OCI-LY1 (cell line): Measurements from ENCODE around the gene NUP210L.
"Not testable (repeated sequence)": the region's sequence is repeated elsewhere in the genome, so short reads cannot be mapped to it uniquely, and the experiment has no call there.

Source experiments
- H2AFZ ChIP-seq: fragments of 200-600 bp; sonication (generic), shearing (Covaris generic); 2 replicates; pipeline ENCODE4 v1.6.0; 2014; ENCODE audit warnings: antibody characterized with exemption, mild to moderate bottlenecking, low read length
- H3F3A ChIP-seq: fragments of 200-600 bp; sonication (generic), shearing (Covaris generic); 2 replicates; pipeline ENCODE4 v1.6.0; 2014; ENCODE audit warnings: mild to moderate bottlenecking, antibody characterized with exemption, low read length, moderate library complexity; ENCODE audit not compliant: insufficient read depth
- H3K27ac ChIP-seq: fragments of 200-600 bp; sonication (generic); 2 replicates; pipeline ENCODE4 v1.5.1; 2014; ENCODE audit warnings: low read length, mixed run types, mild to moderate bottlenecking, low read depth; ENCODE audit not compliant: poor library complexity, severe bottlenecking
- H3K27me3 ChIP-seq: fragments of 200-600 bp; sonication (generic); 2 replicates; pipeline ENCODE4 v1.6.0; 2014; ENCODE audit warnings: antibody characterized with exemption, mild to moderate bottlenecking, low read length, moderate library complexity; ENCODE audit not compliant: insufficient read depth
- H3K36me3 ChIP-seq: fragments of 200-600 bp; sonication (generic); 2 replicates; pipeline ENCODE4 v1.6.1; 2014; ENCODE audit warnings: mild to moderate bottlenecking, antibody characterized with exemption, low read length, moderate library complexity, mixed read lengths; ENCODE audit not compliant: insufficient read depth
- H3K4me1 ChIP-seq: fragments of 200-600 bp; sonication (generic); 2 replicates; pipeline ENCODE4 v1.5.1; 2014; ENCODE audit warnings: mild to moderate bottlenecking, low read length, moderate library complexity; ENCODE audit not compliant: insufficient read depth, severe bottlenecking
- H3K4me2 ChIP-seq: fragments of 200-600 bp; sonication (generic), shearing (Covaris generic); 2 replicates; pipeline ENCODE4 v1.6.1; 2014; ENCODE audit warnings: low read length
- H3K4me3 ChIP-seq: fragments of 200-600 bp; sonication (generic); 2 replicates; pipeline ENCODE4 v1.5.1; 2014; ENCODE audit warnings: low read length, low read depth, mild to moderate bottlenecking, mixed read lengths; ENCODE audit not compliant: poor library complexity, severe bottlenecking
- H3K79me2 ChIP-seq: fragments of 200-600 bp; shearing (Covaris generic); 2 replicates; pipeline ENCODE4 v1.6.1; 2016; ENCODE audit warnings: mixed run types, low read length, mixed read lengths; ENCODE audit not compliant: insufficient read depth
- H3K9ac ChIP-seq: fragments of 200-600 bp; sonication (generic), shearing (Covaris generic); 2 replicates; pipeline ENCODE4 v1.6.1; 2014; ENCODE audit warnings: mild to moderate bottlenecking, low read length, mixed read lengths
- H3K9me2 ChIP-seq: fragments of 200-600 bp; sonication (generic), shearing (Covaris generic); 2 replicates; pipeline ENCODE4 v1.6.1; 2014; ENCODE audit warnings: low read depth, mild to moderate bottlenecking, low read length, mixed read lengths
- H3K9me3 ChIP-seq: fragments of 200-600 bp; shearing (Covaris generic); 2 replicates; pipeline ENCODE4 v1.6.1; 2014; ENCODE audit warnings: low read length, mixed read lengths
- H4K20me1 ChIP-seq: fragments of 200-600 bp; sonication (generic), shearing (Covaris generic); 2 replicates; pipeline ENCODE4 v1.6.0; 2016; ENCODE audit warnings: mild to moderate bottlenecking, low read length; ENCODE audit not compliant: insufficient read depth
- EZH2 ChIP-seq: fragments of 200-600 bp; sonication (generic), shearing (Covaris generic); IDR thresholded peaks from 2 replicates; pipeline ENCODE4 v1.8.0; 2017; ENCODE audit warnings: borderline replicate concordance, mixed run types, mild to moderate bottlenecking, antibody characterized with exemption, low read length, moderate library complexity, mixed read lengths
- TF ChIP-seq, protein P1 (sequence below): fragments of 200-600 bp; sonication (generic), shearing (Covaris generic); IDR thresholded peaks from 2 replicates; pipeline ENCODE4 v1.5.1; 2017; ENCODE audit warnings: mild to moderate bottlenecking, antibody characterized with exemption, low read length, moderate library complexity, mixed read lengths

The NUP210L gene

DNA sequence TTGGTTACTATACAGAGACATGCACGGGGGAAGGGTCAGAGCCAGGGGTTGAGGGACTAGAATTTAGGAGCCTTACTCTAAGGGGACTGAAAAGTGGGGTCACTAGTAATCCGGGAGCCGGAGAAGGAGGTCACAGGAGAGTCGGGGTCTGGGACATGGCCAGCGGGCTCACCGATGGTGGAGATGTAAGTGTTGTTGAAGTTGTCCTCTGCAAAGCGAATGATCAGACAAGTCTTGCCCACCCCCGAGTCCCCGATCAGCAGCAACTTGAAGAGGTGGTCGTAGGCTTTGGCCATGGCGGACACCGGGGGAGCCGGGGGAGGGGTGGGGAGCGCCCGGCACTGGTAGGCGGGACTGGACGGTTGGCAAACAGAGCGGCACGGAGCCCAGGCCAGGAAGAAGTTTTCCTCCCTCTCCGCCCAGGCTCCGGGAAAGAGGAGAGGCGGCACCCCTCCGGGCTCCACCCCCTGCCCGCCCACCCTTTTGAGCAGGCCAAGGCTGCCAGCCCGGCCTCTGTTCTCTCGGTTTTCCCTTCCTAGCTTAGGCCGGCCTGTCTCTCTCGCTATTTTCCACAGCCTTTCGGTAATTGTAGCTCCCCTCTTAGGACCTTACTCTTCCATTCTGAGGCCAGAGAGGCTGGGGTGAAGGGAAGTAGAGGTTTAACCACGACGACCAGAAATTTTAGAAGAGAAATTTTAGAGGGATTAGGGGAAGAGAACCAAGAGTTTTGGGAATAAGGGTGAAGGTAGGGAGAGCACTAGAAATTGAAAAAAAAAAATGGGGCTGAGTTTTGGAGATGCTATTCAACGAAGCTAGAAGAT lies 168.7 kb downstream of the NUP210L start, which contains the start of gene RAB13:
Gene RAB13, minus strand, starts transcription at position 399 of the 821 bp plus-strand sequence. Its CDS starts 103 bp downstream, at position 296.
- peaks cover 5% of the 10 kb centered on the region for H3K36me3 ChIP-seq
- peak within 1 kb of the TSS; percentile 59 for H3K27ac ChIP-seq
- H3K9me3 ChIP-seq = no peaks in the 10 kb centered on the region
- no peak within 1 kb of the TSS; the same call in 1 of the 2 replicates for H2AFZ ChIP-seq
- H3K4me1 ChIP-seq = peaks cover 20% of the 10 kb centered on the region
- TF ChIP-seq, protein P1, sequence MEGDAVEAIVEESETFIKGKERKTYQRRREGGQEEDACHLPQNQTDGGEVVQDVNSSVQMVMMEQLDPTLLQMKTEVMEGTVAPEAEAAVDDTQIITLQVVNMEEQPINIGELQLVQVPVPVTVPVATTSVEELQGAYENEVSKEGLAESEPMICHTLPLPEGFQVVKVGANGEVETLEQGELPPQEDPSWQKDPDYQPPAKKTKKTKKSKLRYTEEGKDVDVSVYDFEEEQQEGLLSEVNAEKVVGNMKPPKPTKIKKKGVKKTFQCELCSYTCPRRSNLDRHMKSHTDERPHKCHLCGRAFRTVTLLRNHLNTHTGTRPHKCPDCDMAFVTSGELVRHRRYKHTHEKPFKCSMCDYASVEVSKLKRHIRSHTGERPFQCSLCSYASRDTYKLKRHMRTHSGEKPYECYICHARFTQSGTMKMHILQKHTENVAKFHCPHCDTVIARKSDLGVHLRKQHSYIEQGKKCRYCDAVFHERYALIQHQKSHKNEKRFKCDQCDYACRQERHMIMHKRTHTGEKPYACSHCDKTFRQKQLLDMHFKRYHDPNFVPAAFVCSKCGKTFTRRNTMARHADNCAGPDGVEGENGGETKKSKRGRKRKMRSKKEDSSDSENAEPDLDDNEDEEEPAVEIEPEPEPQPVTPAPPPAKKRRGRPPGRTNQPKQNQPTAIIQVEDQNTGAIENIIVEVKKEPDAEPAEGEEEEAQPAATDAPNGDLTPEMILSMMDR = no peak
- TF ChIP-seq EZH2 = no peak
- peaks cover 1% of the 10 kb centered on the region; the same call in 1 of the 2 replicates for H3K79me2 ChIP-seq
- H3K9ac ChIP-seq = peak within 1 kb of the TSS; percentile 30; the same call in 1 of the 2 replicates
- H4K20me1 ChIP-seq = no peaks in the 10 kb centered on the region
- no peaks in the 10 kb centered on the region for H3K9me2 ChIP-seq
- H3F3A ChIP-seq = no peaks in the 10 kb centered on the region
- H3K4me2 ChIP-seq = peak within 1 kb of the TSS; percentile 45
- H3K4me3 ChIP-seq = peak within 1 kb of the TSS; percentile 27
- H3K27me3 ChIP-seq = no peaks in the 10 kb centered on the region

DNA sequence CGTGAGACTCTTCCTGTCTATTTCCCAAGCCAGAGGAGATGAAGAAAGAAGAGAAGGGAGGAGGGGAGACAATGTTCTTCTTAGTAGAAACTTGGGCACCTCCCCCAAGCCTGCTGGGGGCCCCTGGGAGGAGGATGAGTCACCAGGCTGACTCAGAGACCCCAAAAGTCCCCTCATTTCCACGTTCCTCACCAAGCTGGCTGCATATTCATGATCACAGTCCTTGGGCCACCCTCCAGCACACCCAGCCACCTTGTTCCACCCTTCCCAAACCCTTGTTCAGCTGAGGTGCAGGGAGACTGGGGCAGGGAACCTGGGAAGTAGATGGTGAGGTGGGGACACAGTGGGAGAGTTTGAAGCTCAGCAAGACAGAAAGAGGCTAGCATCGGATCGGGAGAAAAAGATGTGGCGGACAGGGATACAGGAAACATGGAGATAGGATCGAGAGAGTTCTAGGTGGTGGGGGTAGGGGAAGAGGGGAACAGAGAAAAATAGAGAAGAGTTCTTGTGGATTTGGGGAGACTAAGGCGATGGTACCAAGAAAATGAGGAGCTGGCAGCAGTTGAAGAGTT lies 169.4 kb downstream of the NUP210L start:
- H3K79me2 ChIP-seq = no peaks in the 10 kb centered on the region
- H3K4me2 ChIP-seq = no peak overlapping the region
- H3F3A ChIP-seq = no peaks in the 10 kb centered on the region
- H3K4me1 ChIP-seq = peaks cover 19% of the 10 kb centered on the region
- no peaks in the 10 kb centered on the region for H3K9me3 ChIP-seq
- no peaks in the 10 kb centered on the region for H3K27me3 ChIP-seq
- no peak overlapping the region for H3K4me3 ChIP-seq
- H4K20me1 ChIP-seq = no peaks in the 10 kb centered on the region
- H3K36me3 ChIP-seq = no peaks in the 10 kb centered on the region
- TF ChIP-seq EZH2 = no peak
- TF ChIP-seq, protein P1 = no peak
- H2AFZ ChIP-seq = no peak overlapping the region
- no peak overlapping the region for H3K9ac ChIP-seq
- no peak overlapping the region for H3K27ac ChIP-seq
- H3K9me2 ChIP-seq = no peaks in the 10 kb centered on the region

DNA sequence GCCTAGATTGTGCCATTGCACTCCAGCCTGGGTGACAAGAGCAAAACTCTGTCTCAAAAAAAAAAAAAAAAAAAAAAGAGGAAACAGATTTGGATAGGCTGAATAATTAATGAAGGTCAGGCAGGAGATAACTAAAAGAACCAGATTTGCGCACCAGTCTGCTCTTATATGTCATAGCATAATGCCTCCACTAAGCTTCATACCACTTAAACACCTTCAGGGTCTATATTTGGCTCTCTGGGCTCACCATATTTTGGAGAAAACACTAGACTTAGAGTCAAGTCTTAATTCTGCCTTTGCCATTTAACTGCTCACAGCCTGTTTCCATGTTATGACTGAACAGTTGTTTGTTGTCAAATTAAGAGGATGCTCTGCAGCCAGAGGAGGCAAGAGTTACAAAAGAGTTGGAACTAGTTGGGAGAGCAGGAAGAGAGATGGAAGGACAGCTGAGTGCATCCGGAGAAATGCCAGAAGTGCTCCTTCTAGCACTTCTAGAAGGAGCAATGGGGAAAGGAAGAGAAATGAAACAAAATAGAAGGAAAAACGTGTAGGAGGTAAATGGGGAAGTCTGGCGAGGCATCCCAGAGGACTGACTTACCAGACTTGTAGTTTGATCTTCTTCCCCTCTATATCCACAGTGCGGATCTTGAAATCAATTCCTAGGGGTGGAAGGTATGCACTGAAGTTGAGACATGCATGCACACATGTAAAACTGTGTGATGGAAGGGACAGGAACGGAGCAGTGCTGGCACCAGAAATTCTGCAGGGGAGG lies 170.6 kb downstream of the NUP210L start:
- Histone ChIP-seq H3K4me2 (no peak overlapping the region), H3K79me2 (no peaks in the 10 kb centered on the region), H3K4me3 (no peak overlapping the region), H3K27me3 (no peaks in the 10 kb centered on the region), H3K9me2 (no peaks in the 10 kb centered on the region), H3F3A (no peaks in the 10 kb centered on the region), H3K9ac (no peak overlapping the region), H3K27ac (no peak overlapping the region), H3K9me3 (no peaks in the 10 kb centered on the region), H3K36me3 (no peaks in the 10 kb centered on the region), H3K4me1 (peaks cover 14% of the 10 kb centered on the region), H2AFZ (no peak overlapping the region), H4K20me1 (no peaks in the 10 kb centered on the region)
- TF ChIP-seq EZH2 = no peak

DNA sequence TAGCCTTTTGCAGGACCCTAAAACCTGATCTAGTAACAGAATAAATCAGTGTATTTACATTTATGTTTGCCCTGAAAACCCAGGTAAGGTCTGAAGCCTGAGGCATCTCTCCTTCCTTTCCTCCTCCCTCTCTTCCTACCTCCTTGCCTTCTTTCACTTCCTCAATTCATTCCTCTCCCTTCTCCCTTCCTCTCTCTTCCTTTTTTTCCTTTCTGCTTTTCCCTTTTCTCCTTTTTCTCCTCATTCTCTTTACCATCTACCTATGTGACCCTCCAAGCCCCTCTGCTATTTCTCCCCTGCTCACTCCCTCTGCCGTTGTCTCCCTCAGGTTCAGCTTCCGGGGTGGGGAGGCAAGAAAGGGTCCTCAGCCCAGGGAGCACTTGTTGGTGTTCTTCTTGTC lies 173.1 kb downstream of the NUP210L start:
- not testable (repeated sequence) for H3K9ac ChIP-seq, H3K4me3 ChIP-seq, H3K27ac ChIP-seq, H3F3A ChIP-seq, H3K36me3 ChIP-seq, H2AFZ ChIP-seq, H3K4me2 ChIP-seq, H3K9me2 ChIP-seq, H3K27me3 ChIP-seq, H4K20me1 ChIP-seq, H3K79me2 ChIP-seq, H3K9me3 ChIP-seq
- peaks cover 17% of the 10 kb centered on the region for H3K4me1 ChIP-seq

DNA sequence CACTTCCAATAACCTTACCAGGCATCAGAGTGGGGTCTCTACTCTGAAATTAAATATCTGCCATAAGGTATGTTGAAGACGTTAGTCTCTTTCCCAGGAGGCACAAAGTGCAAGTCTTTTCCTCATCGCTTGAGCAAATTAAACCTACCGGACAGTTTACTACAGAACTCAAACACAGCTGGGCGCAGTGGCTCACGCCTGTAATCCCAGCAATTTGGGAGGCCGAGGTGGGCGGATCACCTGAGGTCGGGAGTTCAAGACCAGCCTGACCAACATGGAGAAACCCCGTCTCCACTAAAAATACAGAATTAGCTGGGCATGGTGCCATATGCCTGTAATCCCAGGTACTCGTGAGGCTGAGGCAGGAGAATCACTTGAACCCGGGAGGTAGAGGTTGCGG lies 175.8 kb downstream of the NUP210L start:
- Histone ChIP-seq H3K9ac (peak overlapping the region; percentile 95; the same call in 1 of the 2 replicates), H3K4me1 (peaks cover 25% of the 10 kb centered on the region), H3K36me3 (peaks cover 22% of the 10 kb centered on the region), H3K79me2 (peaks cover 19% of the 10 kb centered on the region), H3K4me2 (peak overlapping the region; percentile 100)
- not testable (repeated sequence) for H4K20me1 ChIP-seq, H3K4me3 ChIP-seq, H3K9me3 ChIP-seq, H3K27ac ChIP-seq, H2AFZ ChIP-seq, H3K9me2 ChIP-seq, H3K27me3 ChIP-seq, H3F3A ChIP-seq
